ENCODE results near the gene MYH13. TPM values are rescaled to one million over a fixed set of nuclear protein-coding genes. Genes with fewer than 3 reads are reported as not detected.

The MYH13 gene
- total and polyA plus RNA-seq, 12 donors = not detected

- TF ChIP-seq, protein P1, sequence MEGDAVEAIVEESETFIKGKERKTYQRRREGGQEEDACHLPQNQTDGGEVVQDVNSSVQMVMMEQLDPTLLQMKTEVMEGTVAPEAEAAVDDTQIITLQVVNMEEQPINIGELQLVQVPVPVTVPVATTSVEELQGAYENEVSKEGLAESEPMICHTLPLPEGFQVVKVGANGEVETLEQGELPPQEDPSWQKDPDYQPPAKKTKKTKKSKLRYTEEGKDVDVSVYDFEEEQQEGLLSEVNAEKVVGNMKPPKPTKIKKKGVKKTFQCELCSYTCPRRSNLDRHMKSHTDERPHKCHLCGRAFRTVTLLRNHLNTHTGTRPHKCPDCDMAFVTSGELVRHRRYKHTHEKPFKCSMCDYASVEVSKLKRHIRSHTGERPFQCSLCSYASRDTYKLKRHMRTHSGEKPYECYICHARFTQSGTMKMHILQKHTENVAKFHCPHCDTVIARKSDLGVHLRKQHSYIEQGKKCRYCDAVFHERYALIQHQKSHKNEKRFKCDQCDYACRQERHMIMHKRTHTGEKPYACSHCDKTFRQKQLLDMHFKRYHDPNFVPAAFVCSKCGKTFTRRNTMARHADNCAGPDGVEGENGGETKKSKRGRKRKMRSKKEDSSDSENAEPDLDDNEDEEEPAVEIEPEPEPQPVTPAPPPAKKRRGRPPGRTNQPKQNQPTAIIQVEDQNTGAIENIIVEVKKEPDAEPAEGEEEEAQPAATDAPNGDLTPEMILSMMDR (IDR thresholded peaks at IDR 0.05) = no peak
- ATAC-seq (no peak), DNase-seq (no peak)
- Histone ChIP-seq H3K27me3 (peaks cover 0 to 6% (median 0%) of the 10 kb centered on the region in 7 donors), H3K36me3 (no peaks in the 10 kb centered on the region), H3K9me3 (no peaks in the 10 kb centered on the region), H3K27ac (peak overlapping the region in 1 of 10 donors; percentile 2), H3K4me3 (no peak overlapping the region), H3K4me1 (peaks cover 0 to 5% (median 0%) of the 10 kb centered on the region in 9 donors)
- intact Hi-C loops (cut with DNase I) = no loop called here
- 64 to 79% methylated on average over 4 of the region's 4 CpGs for WGBS, 2 donors
Observed at GRCh38 chr17:10268005-10268404, 104.8 kb downstream of the MYH13 start.

- TF ChIP-seq, protein P1 (IDR thresholded peaks at IDR 0.05) = no peak
- peaks cover 0 to 5% (median 0%) of the 10 kb centered on the region in 9 donors for H3K4me1 ChIP-seq
- ATAC-seq (no peak), DNase-seq (no peak)
- WGBS, 2 donors = 78 to 84% methylated on average over 3 of the region's 3 CpGs
- H3K27me3 ChIP-seq = peaks cover 0 to 6% (median 0%) of the 10 kb centered on the region in 7 donors
- H3K4me3 ChIP-seq = no peak overlapping the region
- H3K27ac ChIP-seq = no peak overlapping the region
- no peaks in the 10 kb centered on the region for H3K9me3 ChIP-seq
- H3K36me3 ChIP-seq = no peaks in the 10 kb centered on the region
- intact Hi-C loops (cut with DNase I) = no loop called here
Observed at GRCh38 chr17:10266296-10266876, 106.4 kb downstream of the MYH13 start.

DNA sequence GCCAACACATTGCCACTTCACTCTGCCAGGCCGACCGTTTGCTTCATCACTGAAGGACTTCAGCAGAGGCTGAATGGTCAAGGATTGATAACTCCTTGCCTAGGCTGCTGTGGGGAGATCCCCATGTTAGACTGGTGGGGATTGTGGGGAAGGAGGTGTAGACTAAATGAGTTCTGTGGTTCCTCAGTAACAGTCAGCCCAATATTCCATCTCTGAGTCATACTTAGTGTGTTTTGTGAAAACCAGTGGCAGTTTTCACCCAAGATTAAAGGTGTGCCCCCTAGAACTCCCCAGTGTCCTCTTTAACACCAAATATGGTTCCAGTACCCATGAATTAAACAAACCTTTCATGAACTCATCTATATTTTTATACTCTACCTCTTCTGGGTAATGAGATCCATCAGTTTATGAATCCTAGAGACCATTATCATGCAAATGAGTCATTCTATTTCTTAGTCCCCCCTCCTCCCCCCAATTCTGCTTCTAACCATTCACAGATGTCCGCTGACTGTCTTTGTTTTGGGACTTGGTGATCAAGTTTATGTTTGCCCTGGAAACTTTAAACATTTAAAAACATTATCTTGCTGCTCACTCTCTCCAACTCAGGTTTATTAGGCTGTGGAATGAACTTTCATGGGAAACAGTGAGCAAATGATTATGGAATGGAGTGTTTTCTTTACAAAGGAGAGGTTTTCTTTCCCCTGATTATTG, 107.6 kb downstream of the MYH13 start:
- Histone ChIP-seq H3K27ac (no peak overlapping the region), H3K27me3 (peaks cover 0 to 6% (median 0%) of the 10 kb centered on the region in 7 donors), H3K4me3 (no peak overlapping the region), H3K9me3 (no peaks in the 10 kb centered on the region), H3K4me1 (peaks cover 0 to 5% (median 0%) of the 10 kb centered on the region in 9 donors), H3K36me3 (no peaks in the 10 kb centered on the region)
- WGBS, 2 donors = 53 to 64% methylated on average over 3 of the region's 3 CpGs
- intact Hi-C loops (cut with DNase I) = no loop called here
- TF ChIP-seq, protein P1 (IDR thresholded peaks at IDR 0.05) = no peak
- no peak for ATAC-seq
- no peak for DNase-seq

- no peaks in the 10 kb centered on the region for H3K9me3 ChIP-seq
- ATAC-seq (no peak), DNase-seq (no peak)
- peaks cover 0 to 5% (median 0%) of the 10 kb centered on the region in 9 donors for H3K4me1 ChIP-seq
- H3K27ac ChIP-seq = no peak overlapping the region
- intact Hi-C loops (cut with DNase I) = no loop called here
- 69 to 81% methylated on average over 2 of the region's 2 CpGs for WGBS, 2 donors
- H3K4me3 ChIP-seq = no peak overlapping the region
- TF ChIP-seq, protein P1 (IDR thresholded peaks at IDR 0.05) = no peak
- no peaks in the 10 kb centered on the region for H3K36me3 ChIP-seq
- H3K27me3 ChIP-seq = peaks cover 0 to 9% (median 0%) of the 10 kb centered on the region in 7 donors
Observed at GRCh38 chr17:10264051-10264450, 108.8 kb downstream of the MYH13 start.
